NCI-H82 treated with DMSO at 0.1 percent for 48 hours (cell line): ENCODE results near the gene MTFMT.

Experiments used
- DNase-seq: peaks from one replicate; lab custom pipeline; 2025; ENCODE audit not compliant: unreplicated experiment; lab: John Stamatoyannopoulos, UW

The MTFMT gene

DNA sequence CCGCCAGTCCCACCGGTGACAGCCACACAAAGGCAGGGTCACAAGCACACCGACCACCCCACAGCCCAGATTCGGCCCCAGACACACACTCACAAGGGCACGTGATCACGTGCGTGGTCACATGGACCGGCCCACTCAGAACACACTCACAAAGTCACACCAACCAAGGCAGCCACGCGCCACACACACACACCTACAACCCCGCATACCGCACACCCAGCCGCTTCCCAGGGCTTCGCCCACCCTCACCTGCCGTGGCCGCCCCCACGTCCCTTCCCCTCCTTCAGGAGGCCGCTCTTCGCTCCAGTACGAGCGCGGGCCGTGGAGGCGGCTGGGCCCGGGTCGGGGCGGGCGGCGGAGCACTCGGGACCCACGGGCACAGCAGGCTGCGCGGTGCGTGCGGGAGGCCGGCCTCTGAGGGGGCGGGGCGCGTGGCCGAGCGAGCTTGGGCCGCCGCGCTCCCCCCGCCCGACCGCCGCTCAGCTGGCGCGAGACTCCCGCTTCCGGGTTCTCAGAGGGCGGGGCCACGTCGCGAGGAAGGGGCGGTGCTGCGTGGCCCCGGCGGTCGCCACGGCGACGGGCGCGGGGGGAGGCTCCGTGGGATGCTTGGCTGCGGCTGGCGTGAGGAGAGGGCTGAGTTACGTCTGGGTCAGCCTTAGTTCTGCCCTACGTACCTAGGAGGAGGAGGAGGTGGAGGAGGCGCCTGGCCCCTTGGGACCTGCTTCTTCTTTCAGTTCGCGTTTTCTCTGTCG lies 39.8 kb downstream of the MTFMT start, which contains the start of gene SPG21:
SPG21 (minus strand) TSS at position 499 of the 752 bp plus-strand sequence. CDS start 6,345 bp downstream, outside the sequence.
- DNase-seq: peak; percentile 85

GRCh38 chr15:64987136-64987535 lies 42.3 kb downstream of the MTFMT start:
- no peak for DNase-seq

DNA sequence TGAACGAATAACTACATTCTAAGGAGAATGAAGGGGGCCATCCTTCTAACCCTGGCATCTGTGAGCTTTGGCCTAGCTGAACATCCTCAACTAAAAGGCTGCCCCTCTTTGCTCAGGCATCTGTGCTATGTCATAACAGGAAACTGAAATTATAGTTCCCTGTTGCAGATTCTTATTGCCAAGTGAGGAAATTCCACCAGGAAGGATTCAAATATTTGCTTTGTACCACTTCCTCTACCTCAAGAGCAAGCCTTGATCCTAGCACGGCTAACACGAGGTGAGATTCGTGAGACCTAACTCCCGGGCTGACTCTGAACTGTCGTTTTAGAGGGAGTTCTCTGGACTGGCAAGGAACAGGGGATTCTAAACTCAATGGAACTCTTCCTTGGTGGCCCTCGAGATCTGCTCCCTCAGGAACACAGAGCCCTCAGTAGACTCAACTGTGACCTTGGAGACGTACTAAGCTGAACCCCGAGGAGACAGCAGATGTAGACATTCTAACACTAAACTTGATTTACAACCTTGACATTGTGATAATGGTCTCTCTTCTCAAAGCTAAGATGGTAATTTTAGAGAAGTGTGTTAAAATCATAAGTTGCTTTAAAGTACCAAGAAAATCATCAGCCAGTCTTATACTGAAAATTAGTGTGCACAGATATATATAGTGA lies 43.9 kb downstream of the MTFMT start:
- DNase-seq: no peak

DNA sequence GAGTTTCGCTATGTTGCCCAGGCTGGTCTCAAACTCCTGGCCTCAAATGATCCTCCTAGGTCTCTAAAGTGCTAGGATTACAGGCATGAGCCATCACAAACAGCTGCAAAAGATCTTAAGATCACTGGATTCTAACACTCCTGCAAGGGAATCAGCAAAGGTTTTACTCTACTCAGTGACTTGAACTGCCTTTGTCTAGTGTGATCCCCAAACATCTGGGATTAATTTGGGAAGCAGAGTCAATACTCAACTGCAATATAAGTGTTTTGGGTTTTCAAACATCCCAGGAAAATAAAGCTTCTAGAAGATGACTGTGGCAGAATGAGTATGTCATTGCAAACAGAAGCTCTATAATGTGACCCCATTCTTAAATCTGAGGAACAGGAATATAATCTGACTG lies 47.0 kb downstream of the MTFMT start:
- DNase-seq: no peak

DNA sequence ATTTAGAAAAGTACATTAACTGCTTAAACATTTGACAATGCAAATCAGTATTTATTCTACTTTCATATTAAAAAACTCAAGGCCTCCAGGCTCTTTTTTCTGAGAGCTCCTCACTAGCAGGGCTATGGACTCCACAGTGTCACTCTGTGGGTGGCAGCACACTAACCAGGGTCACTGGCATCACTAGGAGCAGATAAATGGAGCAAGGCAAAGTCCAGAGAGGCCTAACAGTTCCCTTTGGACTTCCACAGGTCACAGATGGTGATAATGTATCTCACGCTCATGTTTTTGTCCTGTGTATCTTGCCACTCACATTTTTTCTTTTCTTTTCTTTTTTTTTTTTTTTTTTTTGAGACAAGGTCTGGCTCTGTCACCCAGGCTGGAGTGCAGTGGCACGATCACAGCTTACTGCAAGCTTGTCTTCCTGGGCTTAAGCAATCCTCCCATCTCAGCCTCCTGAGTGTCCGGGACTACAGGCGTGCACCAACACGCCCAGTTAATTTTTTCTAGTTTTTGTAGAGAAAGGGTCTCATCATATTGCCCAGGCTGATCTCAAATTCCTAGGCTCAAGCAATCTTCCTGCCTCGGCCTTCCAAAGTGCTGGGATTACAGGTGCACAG lies 47.5 kb downstream of the MTFMT start:
- DNase-seq: no peak

DNA sequence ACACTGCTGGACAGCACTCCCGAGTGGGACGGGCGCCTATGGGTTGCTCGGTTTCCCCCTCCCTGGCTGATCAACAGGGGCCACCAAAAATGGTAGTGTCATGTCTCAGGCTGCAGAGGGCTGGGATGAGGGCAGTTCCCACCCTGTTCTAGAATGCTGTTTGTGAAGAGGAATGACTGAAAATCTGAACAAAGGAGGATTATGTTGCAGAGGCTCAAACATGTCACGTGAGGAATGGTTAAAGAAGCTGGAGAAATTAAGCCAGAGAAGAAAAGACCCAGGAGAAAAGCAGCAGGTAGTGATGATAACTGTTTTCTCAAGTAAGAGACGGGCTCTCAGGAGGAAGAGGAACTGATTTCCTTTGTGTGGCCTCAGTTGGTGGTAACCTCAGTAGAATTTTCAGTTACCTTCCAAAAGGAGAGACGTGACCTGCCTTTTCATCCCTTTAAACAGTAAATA lies 50.2 kb downstream of the MTFMT start:
- no peak for DNase-seq

DNA sequence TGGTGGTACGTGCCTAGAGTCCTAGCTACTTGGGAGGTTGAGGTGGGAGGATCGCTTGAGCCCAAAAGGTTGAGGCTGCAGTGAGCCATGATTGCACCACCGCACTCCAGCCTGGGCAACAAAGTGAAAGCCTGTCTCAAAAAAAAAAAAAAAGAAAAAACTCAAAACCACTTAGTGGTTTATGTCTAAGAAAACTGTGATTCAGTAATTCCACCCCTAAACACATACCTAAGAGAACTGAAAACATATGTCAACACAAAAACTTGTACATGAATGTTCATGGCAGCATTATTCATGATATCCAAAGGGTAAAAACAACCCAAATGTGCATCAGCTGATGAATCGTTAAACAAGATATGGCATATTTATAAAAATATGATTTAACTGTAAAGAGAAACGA lies 54.0 kb downstream of the MTFMT start:
- DNase-seq: no peak

- DNase-seq: no peak
Observed at GRCh38 chr15:64970698-64971097, 58.7 kb downstream of the MTFMT start.

GRCh38 chr15:64969401-64969800 lies 60.0 kb downstream of the MTFMT start:
- no peak for DNase-seq

DNA sequence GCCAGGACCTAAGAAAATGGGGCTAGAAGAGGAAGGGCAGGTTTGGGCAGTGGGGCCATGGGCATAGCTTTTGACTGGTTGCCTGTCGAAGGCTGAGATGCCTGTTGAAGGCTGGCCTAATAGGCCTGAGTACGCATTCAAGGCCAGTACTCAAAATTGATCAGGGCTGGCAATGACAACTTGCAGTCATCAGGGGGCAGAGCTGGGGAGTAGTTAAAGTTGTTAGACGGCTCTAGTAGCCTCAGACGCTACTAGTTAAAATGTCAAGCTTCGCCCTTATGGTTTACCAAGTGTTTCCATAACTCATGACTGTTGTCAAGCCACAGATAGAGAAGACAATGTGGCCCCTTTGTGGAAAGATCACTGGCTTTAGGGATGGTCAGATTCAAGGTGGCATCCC lies 68.4 kb downstream of the MTFMT start:
- DNase-seq: no peak

DNA sequence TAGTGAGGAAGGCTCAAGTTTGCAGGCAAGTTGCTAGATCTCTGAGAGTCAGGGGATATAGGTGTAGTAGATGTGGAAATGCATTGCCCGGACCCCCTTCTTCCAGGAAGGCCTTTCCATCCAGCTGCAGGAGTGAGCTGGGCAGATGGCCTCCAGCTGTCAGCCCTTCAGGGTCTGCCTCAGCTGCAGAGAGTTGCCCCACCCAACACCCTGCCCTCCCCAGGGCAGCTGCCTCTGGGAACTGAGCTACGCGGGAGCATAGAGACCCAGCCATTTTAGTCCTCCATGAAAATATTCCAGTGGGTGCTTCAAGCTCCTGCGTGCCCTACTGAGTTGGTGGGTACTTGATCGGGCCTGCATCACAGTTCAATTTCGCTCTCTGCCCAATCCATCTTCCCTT lies 69.3 kb downstream of the MTFMT start:
- DNase-seq: no peak

GRCh38 chr15:64959128-64959527 lies 70.3 kb downstream of the MTFMT start:
- DNase-seq: no peak

DNA sequence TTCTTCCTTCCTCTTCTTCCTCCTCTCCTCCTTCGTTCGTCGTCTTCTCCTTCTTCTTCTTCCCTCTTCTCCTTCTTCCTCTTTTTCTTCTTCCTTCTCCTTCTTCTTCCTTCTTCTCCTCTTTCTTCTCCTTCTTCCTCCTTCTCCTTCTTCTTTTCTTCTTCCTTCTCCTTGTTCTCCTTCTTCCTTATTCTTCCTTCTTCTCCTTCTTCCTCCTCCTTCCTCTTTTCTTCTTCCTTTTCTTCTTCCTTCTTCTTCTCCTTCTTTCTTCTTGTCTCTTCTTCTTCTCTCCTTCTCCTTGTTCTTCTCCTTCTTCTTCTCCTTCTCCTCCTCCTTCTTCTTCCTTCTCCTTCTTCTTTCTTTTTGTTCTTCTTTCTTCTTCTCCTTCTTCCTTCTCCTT lies 75.0 kb downstream of the MTFMT start:
- no peak for DNase-seq

GRCh38 chr15:64951777-64952418 lies 77.5 kb downstream of the MTFMT start:
- no peak for DNase-seq
